ENCODE data around the gene PLA2G4F.
A peak's percentile ranks its signal among the peaks of the same experiment; 100 is the strongest.

Gene PLA2G4F

GRCh38 chr15:42156243-42156922 lies at the start of gene PLA2G4F:
TSS of gene PLA2G4F (minus strand) at chr15:42156636. CDS start at chr15:42156549, 87 bp downstream.
- no peak for DNase-seq

- peak; percentile 5 for DNase-seq
Observed at GRCh38 chr15:42203891-42204290, 47.5 kb upstream of the PLA2G4F start.

GRCh38 chr15:42202653-42203052 lies 46.2 kb upstream of the PLA2G4F start:
- DNase-seq = no peak

- DNase-seq = no peak
Observed at GRCh38 chr15:42201801-42202200, 45.4 kb upstream of the PLA2G4F start.

GRCh38 chr15:42199126-42199525 lies 42.7 kb upstream of the PLA2G4F start:
- no peak for DNase-seq

- no peak for DNase-seq
Observed at GRCh38 chr15:42198516-42198915, 42.1 kb upstream of the PLA2G4F start.

- no peak for DNase-seq
Observed at GRCh38 chr15:42194513-42194912, 38.1 kb upstream of the PLA2G4F start.

- DNase-seq = no peak
Observed at GRCh38 chr15:42193383-42193782, 36.9 kb upstream of the PLA2G4F start.

- no peak for DNase-seq
Observed at GRCh38 chr15:42191610-42192346, 35.3 kb upstream of the PLA2G4F start.

- DNase-seq = no peak
Observed at GRCh38 chr15:42190370-42190769, 33.9 kb upstream of the PLA2G4F start.

GRCh38 chr15:42185801-42186200 lies 29.4 kb upstream of the PLA2G4F start:
- DNase-seq = no peak

- DNase-seq = no peak
Observed at GRCh38 chr15:42184736-42185135, 28.3 kb upstream of the PLA2G4F start.

GRCh38 chr15:42184296-42184695 lies 27.9 kb upstream of the PLA2G4F start:
- DNase-seq = no peak

- DNase-seq = no peak
Observed at GRCh38 chr15:42182961-42183360, 26.5 kb upstream of the PLA2G4F start.

GRCh38 chr15:42182328-42182886 lies 26.0 kb upstream of the PLA2G4F start:
- DNase-seq = no peak

GRCh38 chr15:42178056-42178455 lies 21.6 kb upstream of the PLA2G4F start:
- DNase-seq = no peak

- DNase-seq = no peak
Observed at GRCh38 chr15:42175671-42176070, 19.2 kb upstream of the PLA2G4F start.

- no peak for DNase-seq
Observed at GRCh38 chr15:42172475-42172874, 16.0 kb upstream of the PLA2G4F start.

- DNase-seq = no peak
Observed at GRCh38 chr15:42171795-42172194, 15.4 kb upstream of the PLA2G4F start.

- DNase-seq = no peak
Observed at GRCh38 chr15:42171122-42171521, 14.7 kb upstream of the PLA2G4F start.

- DNase-seq = no peak
Observed at GRCh38 chr15:42166225-42166940, 9.9 kb upstream of the PLA2G4F start.

GRCh38 chr15:42165106-42165505 lies 8.7 kb upstream of the PLA2G4F start:
- peak; percentile 9 for DNase-seq

- DNase-seq = no peak
Observed at GRCh38 chr15:42163947-42164550, 7.6 kb upstream of the PLA2G4F start.

Measured in fibroblast of upper back skin (primary cell).